Endothelial cell (in vitro differentiated cells): Measurements from ENCODE around the gene FBRSL1. TPM values are rescaled to one million over a fixed set of nuclear protein-coding genes. Genes with fewer than 3 reads are reported as not detected.

Experiments
- DNase-seq: peaks from one replicate; pipeline ENCODE4 v3.0.0; 2021; ENCODE audit warnings: low spot score
- H3K27ac Mint-ChIP-seq: one replicate; pipeline ENCODE4 v1.8.0; 2021; ENCODE audit warnings: mixed read lengths, inconsistent platforms; ENCODE audit not compliant: unreplicated experiment
- H3K27me3 Mint-ChIP-seq: one replicate; pipeline ENCODE4 v1.8.0; 2021; ENCODE audit warnings: mild to moderate bottlenecking, moderate library complexity, mixed read lengths, inconsistent platforms; ENCODE audit not compliant: unreplicated experiment
- H3K36me3 Mint-ChIP-seq: one replicate; pipeline ENCODE4 v1.8.0; 2021; ENCODE audit warnings: mild to moderate bottlenecking, low read depth, mixed read lengths, inconsistent platforms; ENCODE audit not compliant: unreplicated experiment
- H3K4me1 Mint-ChIP-seq: one replicate; pipeline ENCODE4 v1.8.0; 2021; ENCODE audit warnings: mild to moderate bottlenecking, mixed read lengths, inconsistent platforms; ENCODE audit not compliant: unreplicated experiment
- H3K4me3 Mint-ChIP-seq: one replicate; pipeline ENCODE4 v1.8.0; 2021; ENCODE audit warnings: mild to moderate bottlenecking, mixed read lengths, inconsistent platforms; ENCODE audit not compliant: unreplicated experiment
- H3K9me3 Mint-ChIP-seq: one replicate; pipeline ENCODE4 v1.8.0; 2021; ENCODE audit warnings: mixed read lengths, inconsistent platforms; ENCODE audit not compliant: unreplicated experiment
- total RNA-seq: library from RNA; stranded (reverse); fragmentation: NEBNext Ultra II Directional; extraction: Animal tissue kit (Norgen Biotek cat#: 25700); gene quantifications from one replicate; pipeline ENCODE4 v1.2.1, GENCODE V29; 2021; ENCODE audit not compliant: unreplicated experiment
- TF ChIP-seq, protein P1 (sequence below): fragments of 200-600 bp; sonication (generic); IDR thresholded peaks from one replicate; pipeline ENCODE4 v1.5.0; 2021; ENCODE audit warnings: antibody characterized with exemption; ENCODE audit not compliant: unreplicated experiment

FBRSL1 gene
- total RNA-seq, 1 donor from 2014 or later = 38.4 TPM

DNA sequence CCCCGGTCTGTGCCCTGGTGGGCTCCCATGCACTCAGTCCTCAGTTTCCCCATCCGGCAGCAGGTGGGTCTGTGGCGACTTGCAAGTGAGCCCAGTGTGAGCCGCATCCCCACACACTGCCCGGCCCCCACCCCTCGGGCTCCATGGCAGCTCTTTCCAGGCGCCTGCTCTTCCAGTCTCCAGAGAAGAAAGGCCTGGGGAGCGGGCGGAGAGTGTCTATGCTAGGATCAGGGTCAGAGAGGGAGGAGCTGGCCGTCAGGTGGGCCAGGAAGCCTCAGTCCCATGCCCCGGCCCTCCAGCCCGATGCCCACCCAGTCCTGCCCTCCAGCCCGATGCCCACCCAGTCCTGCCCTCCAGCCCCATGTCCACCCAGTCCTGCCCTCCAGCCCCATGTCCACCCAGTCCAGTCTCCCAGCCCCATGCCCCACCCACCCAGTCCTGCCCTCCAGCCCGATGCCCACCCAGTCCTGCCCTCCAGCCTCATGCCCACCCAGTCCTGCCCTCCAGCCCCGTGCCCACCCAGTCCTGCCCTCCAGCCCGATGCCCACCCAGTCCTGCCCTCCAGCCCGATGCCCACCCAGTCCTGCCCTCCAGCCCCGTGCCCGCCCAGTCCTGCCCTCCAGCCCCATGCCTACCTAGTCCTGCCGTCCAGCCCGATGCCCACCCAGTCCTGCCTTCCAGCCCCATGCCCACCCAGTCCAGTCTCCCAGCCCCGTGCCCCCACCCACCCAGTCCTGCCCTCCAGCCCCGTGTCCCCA is 49.2 kb downstream of the FBRSL1 start:
- H3K27me3 Mint-ChIP-seq = peaks cover 25% of the 10 kb centered on the region
- peaks cover 14% of the 10 kb centered on the region for H3K9me3 Mint-ChIP-seq
- H3K4me1 Mint-ChIP-seq = peaks cover 4% of the 10 kb centered on the region
- H3K4me3 Mint-ChIP-seq = no peak overlapping the region
- no peak for DNase-seq
- TF ChIP-seq, protein P1, sequence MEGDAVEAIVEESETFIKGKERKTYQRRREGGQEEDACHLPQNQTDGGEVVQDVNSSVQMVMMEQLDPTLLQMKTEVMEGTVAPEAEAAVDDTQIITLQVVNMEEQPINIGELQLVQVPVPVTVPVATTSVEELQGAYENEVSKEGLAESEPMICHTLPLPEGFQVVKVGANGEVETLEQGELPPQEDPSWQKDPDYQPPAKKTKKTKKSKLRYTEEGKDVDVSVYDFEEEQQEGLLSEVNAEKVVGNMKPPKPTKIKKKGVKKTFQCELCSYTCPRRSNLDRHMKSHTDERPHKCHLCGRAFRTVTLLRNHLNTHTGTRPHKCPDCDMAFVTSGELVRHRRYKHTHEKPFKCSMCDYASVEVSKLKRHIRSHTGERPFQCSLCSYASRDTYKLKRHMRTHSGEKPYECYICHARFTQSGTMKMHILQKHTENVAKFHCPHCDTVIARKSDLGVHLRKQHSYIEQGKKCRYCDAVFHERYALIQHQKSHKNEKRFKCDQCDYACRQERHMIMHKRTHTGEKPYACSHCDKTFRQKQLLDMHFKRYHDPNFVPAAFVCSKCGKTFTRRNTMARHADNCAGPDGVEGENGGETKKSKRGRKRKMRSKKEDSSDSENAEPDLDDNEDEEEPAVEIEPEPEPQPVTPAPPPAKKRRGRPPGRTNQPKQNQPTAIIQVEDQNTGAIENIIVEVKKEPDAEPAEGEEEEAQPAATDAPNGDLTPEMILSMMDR = no peak
- no peak overlapping the region for H3K27ac Mint-ChIP-seq
- H3K36me3 Mint-ChIP-seq = peaks cover 18% of the 10 kb centered on the region

DNA sequence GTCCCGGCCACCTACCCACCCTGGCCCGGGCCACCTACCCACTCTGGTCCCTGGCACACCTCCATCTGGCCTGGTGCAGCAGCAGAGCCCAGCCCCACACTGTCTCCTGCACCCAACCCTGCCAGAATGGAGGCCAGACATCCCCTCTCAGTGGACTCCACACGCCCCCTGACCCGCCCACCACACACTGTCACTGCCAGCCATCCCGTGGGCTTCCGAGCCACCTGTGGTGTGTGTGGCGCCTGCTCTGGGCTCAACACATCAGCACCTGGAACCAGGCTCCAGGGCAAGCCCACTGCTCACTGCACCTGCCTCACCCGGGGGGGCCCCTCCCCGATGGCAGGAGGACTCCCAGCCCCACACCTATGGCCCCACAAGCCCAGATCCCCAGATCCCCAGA is 50.5 kb downstream of the FBRSL1 start:
- Mint-ChIP-seq H3K27me3 (peaks cover 21% of the 10 kb centered on the region), H3K27ac (no peak overlapping the region)

DNA sequence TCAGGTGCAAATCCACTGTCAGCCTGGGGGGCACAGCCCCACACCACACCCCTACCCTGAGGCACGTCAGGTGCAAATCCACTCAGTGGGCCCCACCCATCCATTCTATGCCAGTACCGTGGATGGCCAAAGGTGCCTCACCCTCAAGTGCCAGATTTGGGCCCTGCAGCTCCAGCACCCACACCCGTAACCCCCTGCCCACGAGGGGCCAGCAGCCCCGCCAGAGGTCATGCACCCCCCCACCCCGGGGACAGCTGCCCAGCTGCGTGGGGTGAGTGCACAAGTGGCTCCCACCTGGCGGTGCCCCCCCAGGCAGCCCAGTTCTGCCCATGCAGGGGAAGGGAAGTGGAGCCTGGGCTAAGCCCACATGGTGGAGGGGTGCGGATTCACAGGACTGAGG is 51.2 kb downstream of the FBRSL1 start:
- Mint-ChIP-seq H3K36me3 (peaks cover 12% of the 10 kb centered on the region), H3K27ac (no peak overlapping the region), H3K9me3 (peaks cover under 1% of the 10 kb centered on the region), H3K4me3 (no peak overlapping the region), H3K4me1 (no peaks in the 10 kb centered on the region), H3K27me3 (peaks cover 17% of the 10 kb centered on the region)
- no peak for DNase-seq
- TF ChIP-seq, protein P1 = no peak

More for the DNA sequence above, 50.5 kb downstream of the FBRSL1 start:
- Mint-ChIP-seq H3K4me3 (no peak overlapping the region), H3K36me3 (peaks cover 18% of the 10 kb centered on the region), H3K4me1 (no peaks in the 10 kb centered on the region), H3K9me3 (peaks cover 8% of the 10 kb centered on the region)
- TF ChIP-seq, protein P1 = no peak
- DNase-seq = no peak

DNA sequence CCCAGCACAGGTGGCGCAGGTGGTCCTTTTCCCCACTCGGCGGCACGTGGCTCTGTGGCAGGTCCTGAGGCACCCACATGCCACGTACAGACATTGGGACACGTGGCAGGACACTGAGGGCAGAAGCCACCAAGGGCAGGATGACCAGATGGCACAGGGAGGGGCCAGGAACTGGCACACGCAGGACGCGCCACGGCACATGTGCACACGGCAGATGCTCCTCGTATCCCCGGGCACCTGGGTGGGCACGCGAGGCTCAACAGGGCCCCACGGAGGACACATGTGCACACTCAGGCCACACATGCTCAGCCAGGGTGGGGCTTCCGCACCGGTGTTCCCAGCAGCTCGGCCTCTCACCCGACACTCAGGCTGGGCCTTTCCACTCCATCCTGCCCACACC is 52.0 kb downstream of the FBRSL1 start:
- no peak for DNase-seq
- Mint-ChIP-seq H3K4me3 (no peak overlapping the region), H3K4me1 (no peaks in the 10 kb centered on the region), H3K27me3 (peaks cover 9% of the 10 kb centered on the region), H3K9me3 (no peaks in the 10 kb centered on the region), H3K27ac (no peak overlapping the region), H3K36me3 (peaks cover 5% of the 10 kb centered on the region)
- TF ChIP-seq, protein P1 = no peak

DNA sequence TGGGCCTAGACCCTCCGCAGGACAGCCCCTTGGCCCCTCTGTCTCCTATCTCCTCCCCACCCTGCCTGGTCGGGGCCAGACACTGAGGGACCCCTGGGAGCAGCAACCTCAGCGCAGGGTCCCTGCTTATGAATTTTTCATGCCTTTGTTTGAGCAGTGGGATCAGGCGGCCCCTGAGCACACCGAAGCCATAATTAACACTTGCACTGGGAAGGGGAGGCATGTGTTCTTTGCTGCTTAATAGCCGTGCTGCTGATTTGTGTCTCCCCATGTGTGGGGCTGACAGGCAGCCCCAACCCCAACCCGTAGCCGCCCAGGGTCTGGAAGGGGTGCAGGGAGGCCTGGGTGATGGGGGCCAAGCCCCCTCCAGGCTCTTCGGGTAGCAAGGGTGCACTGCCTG is 52.7 kb downstream of the FBRSL1 start:
- TF ChIP-seq, protein P1 = no peak
- peaks cover 7% of the 10 kb centered on the region for H3K27me3 Mint-ChIP-seq

More for the DNA sequence above, 52.7 kb downstream of the FBRSL1 start:
- Mint-ChIP-seq H3K4me1 (no peaks in the 10 kb centered on the region), H3K9me3 (no peaks in the 10 kb centered on the region), H3K36me3 (peaks cover 5% of the 10 kb centered on the region), H3K27ac (no peak overlapping the region), H3K4me3 (no peak overlapping the region)
- no peak for DNase-seq
